ENCODE data around the gene ADNP.

The ADNP gene

GRCh38 chr20:50872560-50873425, 58.4 kb downstream of the ADNP start:
- DNase-seq (ENCODE audit: low spot score): no peak

GRCh38 chr20:50870561-50871161, 60.6 kb downstream of the ADNP start:
- DNase-seq (ENCODE audit: low spot score): no peak

GRCh38 chr20:50868509-50869495, 62.4 kb downstream of the ADNP start:
- DNase-seq (ENCODE audit: low spot score): no peak

- no peak for DNase-seq (ENCODE audit: low spot score)
Observed at GRCh38 chr20:50867805-50868204, 63.4 kb downstream of the ADNP start.

GRCh38 chr20:50866831-50867230, 64.4 kb downstream of the ADNP start:
- no peak for DNase-seq (ENCODE audit: low spot score)

GRCh38 chr20:50866036-50866685, 65.1 kb downstream of the ADNP start:
- no peak for DNase-seq (ENCODE audit: low spot score)

- no peak for DNase-seq (ENCODE audit: low spot score)
Observed at GRCh38 chr20:50865591-50865990, 65.6 kb downstream of the ADNP start.

GRCh38 chr20:50865114-50865513, 66.1 kb downstream of the ADNP start:
- no peak for DNase-seq (ENCODE audit: low spot score)

GRCh38 chr20:50862546-50862945, 68.7 kb downstream of the ADNP start:
- DNase-seq (ENCODE audit: low spot score): no peak

- DNase-seq (ENCODE audit: low spot score): no peak
Observed at GRCh38 chr20:50861012-50861411, 70.2 kb downstream of the ADNP start.

GRCh38 chr20:50859161-50859560, 72.1 kb downstream of the ADNP start:
- DNase-seq (ENCODE audit: low spot score): no peak

GRCh38 chr20:50858525-50858924, 72.7 kb downstream of the ADNP start:
- no peak for DNase-seq (ENCODE audit: low spot score)

- no peak for DNase-seq (ENCODE audit: low spot score)
Observed at GRCh38 chr20:50857348-50857747, 73.9 kb downstream of the ADNP start.

GRCh38 chr20:50856475-50857041, 74.7 kb downstream of the ADNP start:
- no peak for DNase-seq (ENCODE audit: low spot score)

GRCh38 chr20:50855498-50856474, 75.5 kb downstream of the ADNP start:
- DNase-seq (ENCODE audit: low spot score): no peak

GRCh38 chr20:50854506-50855249, 76.6 kb downstream of the ADNP start:
- no peak for DNase-seq (ENCODE audit: low spot score)

GRCh38 chr20:50852085-50852484, 79.2 kb downstream of the ADNP start:
- DNase-seq (ENCODE audit: low spot score): no peak

- no peak for DNase-seq (ENCODE audit: low spot score)
Observed at GRCh38 chr20:50850721-50851286, 80.4 kb downstream of the ADNP start.
